ENCODE data around the gene SULT1E1.
"Not testable (repeated sequence)": the region's sequence is repeated elsewhere in the genome, so short reads cannot be mapped to it uniquely, and the experiment has no call there.

Gene SULT1E1

DNA sequence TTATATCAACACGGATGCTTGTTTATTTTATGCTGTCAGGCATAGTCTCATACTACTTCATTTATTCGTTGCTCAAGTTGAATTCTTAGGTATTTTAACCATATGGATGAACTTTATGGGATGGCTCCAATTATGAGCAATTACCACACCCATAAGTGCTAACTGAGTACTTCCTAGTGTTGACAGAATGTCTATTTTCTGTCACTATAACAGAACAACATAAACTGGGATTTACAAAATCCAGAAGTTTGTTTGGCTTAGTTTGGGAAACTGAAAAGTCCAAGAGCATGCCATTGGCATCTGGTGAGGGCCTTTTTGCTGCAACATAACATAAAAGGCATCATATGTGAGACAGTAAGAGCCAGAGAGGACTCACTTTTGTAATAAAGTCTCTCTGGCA, 21.0 kb downstream of the SULT1E1 start:
- DNase-seq: no peak

DNA sequence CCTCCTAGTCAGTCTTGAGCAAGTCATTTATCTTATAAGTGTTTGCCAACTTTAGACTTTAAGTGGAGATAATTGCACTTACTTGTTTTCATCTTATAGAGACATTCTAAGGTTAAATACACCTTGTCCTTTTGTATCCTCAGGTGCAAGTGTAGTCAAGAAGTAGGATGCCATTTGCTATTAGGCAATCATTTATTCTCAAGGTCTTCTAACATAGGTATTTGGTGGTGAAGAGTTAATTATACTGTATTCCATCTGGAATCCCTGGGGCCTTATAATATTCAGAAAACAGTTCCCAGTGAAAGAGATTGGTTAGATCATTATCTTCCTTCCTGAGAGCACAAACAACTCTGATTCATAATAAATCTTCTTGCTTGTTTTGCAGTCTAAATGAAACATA, 23.7 kb downstream of the SULT1E1 start:
- no peak for DNase-seq

- DNase-seq: no peak
Observed at GRCh38 chr4:69835766-69836165, 24.2 kb downstream of the SULT1E1 start.

DNA sequence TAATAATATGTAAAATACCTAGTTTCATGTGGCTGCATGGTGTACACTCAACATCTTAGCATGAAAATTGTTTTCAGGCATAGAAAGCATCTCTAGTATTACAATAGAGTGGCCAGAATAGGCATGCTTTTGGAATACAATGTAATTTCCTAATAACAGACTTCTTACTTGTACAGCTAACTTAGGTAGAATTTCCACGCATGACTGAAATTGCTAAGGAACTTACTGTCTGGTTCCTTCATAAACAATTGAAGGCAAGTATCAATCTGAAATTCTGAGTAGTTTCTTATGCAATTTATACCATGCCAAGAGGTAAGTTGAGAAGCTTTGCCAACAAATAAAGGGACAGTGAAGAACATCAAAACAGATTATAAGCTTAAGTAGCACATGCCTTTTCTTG, 26.7 kb downstream of the SULT1E1 start:
- DNase-seq: no peak

DNA sequence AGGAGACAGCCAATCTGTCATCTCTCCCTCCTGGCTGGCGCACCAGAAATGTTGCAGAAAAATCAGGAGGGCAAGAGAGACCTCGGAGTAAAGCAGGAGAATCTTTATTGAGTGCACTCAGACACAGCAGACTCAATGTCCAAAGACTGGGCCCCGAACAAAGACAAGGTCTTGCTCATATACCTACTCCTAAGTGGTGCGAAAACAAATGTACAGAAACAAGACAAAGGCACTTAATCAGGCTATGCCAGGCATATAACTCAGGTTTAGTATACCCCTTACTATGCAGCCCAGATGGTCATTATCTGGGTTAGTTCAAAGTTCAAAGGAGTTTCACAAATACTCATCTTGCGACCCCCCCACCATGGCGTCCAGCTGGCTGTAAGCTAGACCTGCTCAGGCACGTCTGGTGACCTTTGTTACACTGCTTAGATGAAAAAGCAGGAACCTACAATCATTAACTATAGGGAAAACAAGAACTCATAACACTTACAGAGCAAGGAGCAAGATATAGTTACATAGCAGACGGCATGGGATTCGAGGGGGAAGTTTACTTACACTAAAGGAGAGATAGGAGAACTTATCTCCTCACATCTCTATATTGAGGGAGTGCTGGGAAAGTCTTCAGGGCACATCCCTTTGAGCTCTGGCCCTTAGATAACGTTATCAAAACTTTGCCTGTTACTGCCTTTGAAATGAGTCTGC, 27.5 kb downstream of the SULT1E1 start:
- DNase-seq: no peak

DNA sequence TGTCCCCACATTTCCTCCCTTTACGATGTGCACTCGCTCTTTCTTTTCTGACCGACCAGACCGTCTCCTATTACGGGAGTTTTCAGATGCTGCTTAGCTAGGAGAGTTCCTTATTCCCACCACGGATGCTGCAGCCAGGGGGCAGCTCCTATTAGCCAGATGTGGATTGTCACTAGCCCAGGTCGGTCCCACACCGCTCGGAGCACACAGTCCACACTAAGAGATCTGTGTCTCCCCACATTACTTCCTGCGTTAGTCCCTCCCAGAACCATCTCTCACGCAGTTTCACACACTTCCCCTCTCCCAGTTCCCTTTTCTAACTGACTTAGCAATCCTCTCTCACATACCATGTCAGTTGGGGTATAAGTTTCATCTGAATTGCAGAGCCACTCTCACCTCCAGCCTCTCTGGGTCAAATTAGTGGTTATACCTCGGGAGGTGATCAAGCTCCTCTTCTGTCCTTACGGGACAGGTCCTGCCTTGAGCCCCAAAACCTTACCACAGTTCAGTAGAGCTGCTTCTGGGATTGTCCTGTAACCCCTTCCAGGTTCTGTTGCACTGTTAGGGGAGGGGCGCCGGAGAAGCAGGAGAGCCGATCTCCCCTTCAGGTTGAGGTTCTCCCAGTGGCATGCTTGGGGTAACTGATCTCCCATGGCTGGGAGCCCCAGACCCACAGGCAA, 28.2 kb downstream of the SULT1E1 start:
- DNase-seq: no peak

GRCh38 chr4:69831270-69831627, 28.7 kb downstream of the SULT1E1 start:
- no peak for DNase-seq

- no peak for DNase-seq
Observed at GRCh38 chr4:69830560-69831269, 29.2 kb downstream of the SULT1E1 start.

DNA sequence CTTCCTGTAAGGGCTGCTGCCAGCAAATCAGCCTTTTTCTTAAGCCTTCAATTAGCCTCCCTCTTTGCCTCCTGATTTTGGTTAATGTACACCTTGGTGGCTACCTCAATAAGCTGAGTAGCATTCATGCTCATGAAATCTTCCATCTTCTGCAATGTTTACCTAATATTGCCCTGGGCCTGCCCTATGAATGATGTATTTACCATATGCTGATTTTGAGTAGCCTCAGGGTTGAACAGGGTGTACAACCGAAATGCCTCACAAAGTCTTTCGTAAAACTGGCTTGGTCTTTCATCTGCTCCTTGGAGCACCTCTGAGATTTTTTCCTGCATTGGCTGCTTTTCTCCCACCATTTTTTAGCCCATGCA, 29.8 kb downstream of the SULT1E1 start:
- no peak for DNase-seq

- no peak for DNase-seq
Observed at GRCh38 chr4:69829678-69830077, 30.3 kb downstream of the SULT1E1 start.

- no peak for DNase-seq
Observed at GRCh38 chr4:69828828-69829227, 31.1 kb downstream of the SULT1E1 start.

DNA sequence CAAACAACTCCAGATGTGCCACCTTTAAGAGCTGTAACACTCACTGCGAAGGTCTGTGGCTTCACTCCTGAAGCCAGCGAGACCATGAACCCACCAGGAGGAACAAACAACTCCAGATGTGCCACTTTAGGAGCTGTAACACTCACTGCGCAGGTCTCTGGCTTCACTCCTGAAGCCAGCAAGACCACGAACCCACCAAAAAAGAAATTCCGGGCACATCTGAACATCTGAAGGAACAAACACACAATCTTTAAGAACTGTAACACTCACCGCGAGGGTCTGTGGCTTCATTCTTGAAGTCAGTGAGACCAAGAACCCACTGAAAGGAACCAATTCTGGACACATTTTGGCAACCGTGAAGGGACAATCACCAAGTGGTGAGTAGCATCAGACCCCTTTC, 34.9 kb downstream of the SULT1E1 start:
- DNase-seq: not testable (repeated sequence)

- no peak for DNase-seq
Observed at GRCh38 chr4:69823481-69824186, 36.3 kb downstream of the SULT1E1 start.

GRCh38 chr4:69823048-69823447, 36.9 kb downstream of the SULT1E1 start:
- no peak for DNase-seq

DNA sequence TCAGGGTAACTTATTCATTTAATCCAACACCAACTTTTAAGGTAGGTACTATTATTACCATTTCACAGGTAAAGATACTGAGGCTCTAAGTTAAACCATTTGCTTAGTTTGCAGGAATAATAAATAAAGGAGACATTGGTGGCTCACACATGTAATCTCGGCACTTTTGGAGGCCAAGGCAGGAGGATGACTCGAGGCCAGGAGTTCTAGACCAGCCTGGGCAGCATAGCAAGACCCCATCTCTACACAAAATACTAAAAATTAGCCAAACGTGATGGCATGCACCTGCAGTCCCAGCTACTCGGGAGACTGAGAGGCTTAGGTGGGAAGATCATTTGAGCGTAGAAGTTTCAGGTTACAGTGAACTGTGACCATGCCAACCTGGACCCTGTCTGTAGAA, 37.7 kb downstream of the SULT1E1 start:
- no peak for DNase-seq

- DNase-seq: no peak
Observed at GRCh38 chr4:69818060-69818639, 41.8 kb downstream of the SULT1E1 start.

DNA sequence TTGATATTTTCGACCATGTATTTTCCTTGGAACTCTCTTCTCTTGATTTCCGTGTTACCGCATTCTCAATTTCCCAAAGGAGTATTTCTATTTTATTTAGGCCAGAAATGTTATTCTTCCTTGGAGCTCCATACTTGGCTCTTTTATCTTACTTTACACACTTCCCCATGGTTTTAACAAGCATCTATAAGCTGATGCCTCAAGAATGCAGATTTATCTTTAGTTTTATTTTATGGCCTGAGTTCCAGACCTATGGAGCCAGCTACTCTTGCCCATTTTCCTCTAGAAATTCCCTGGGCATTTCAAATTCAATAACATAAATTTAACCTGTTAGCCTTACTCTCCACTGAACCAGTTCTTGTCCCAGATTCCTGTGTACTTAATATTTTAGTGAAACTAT, 43.7 kb downstream of the SULT1E1 start:
- no peak for DNase-seq

GRCh38 chr4:69813628-69814027, 46.3 kb downstream of the SULT1E1 start:
- no peak for DNase-seq

GRCh38 chr4:69811166-69811565, 48.8 kb downstream of the SULT1E1 start:
- no peak for DNase-seq

GRCh38 chr4:69800599-69800998, 59.3 kb downstream of the SULT1E1 start:
- DNase-seq: no peak

GRCh38 chr4:69799337-69799736, 60.6 kb downstream of the SULT1E1 start:
- DNase-seq: peak; percentile 58

DNA sequence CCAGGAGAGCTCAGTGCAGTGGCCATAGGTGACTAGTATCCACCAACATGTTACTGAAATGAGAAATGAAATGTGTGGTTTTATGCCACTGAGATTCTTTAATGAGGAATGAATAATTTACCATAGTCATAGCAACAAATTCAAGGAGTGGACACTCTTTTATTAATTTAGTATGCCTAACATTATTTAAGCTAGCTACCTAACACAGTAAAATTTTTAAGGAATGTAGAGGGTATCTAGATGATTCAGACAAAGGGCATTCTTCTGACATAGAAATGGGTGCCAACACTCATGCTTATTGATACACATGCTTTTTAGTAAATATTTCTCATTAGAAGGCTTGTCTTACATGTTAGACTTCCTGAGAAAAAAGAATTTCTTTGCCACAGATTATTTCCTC, 66.2 kb downstream of the SULT1E1 start:
- no peak for DNase-seq

All from NCI-H524 treated with DMSO at 0.1 percent for 48 hours (cell line).